GM04504 (cell line): ENCODE measurements around the gene TESK1.
"Not testable (repeated sequence)": the region's sequence is repeated elsewhere in the genome, so short reads cannot be mapped to it uniquely, and the experiment has no call there.

Source experiments
- DNase-seq: peaks from one replicate; pipeline ENCODE4 v3.0.0-alpha.2; 2012; ENCODE audit warnings: low read depth

The TESK1 gene

DNA sequence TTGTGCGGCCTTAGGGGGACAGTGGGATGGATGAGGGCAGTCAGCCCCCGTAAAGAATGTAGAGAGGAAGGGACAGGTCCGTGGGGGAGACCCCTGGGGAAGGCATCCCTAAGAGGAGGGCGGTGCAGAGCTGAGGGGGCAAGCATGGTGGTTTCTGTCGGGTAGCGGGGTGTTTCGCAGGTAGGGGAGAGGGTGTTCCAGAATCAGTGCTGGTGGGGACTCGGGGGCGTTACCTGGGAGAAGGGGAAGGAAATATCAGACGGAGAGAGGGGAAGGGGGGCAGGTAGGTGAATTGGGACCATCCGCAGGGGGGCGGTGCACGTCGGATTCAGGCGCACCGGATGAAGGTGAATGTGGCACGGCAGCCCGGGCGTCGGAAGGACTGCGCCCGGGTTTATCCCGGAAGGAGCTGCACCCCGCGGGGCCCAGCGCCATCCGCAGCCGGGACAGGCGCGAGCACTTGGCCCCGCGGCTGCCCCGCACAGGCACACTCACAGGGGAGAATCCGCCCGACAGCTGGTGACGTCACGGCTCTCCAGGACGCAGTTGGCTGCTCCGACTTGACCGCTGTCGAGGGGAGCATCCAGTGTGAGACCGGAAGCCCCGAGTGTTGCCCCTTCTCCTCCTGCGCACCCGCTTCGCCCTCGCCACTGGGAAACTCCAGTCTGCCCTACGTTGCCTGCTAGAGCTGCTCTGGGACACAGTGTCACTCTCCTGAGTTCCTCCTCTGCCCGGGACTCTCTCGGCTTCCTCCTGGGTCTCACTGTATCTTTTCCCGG is 11.8 kb downstream of the TESK1 start:
- DNase-seq, result no peak

DNA sequence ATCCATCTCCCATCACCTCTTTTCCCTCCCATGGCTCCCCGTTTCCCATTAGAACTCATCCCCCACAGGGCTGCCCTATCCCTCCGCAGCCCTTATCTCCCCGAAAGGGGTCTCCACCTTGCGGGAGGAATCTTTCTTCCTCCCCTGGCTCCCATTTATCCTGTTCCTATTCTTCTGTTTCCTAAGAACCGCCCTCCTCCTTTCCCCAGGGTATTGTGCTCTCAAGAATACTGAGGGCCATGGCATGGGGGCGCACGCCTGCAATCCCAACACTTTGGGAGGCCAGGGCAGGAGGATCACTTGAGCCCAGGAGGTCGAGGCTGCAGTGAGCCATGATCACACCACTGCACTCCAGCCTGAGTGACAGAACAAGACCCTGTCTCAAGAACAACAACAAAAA is 12.5 kb downstream of the TESK1 start:
- no peak for DNase-seq

DNA sequence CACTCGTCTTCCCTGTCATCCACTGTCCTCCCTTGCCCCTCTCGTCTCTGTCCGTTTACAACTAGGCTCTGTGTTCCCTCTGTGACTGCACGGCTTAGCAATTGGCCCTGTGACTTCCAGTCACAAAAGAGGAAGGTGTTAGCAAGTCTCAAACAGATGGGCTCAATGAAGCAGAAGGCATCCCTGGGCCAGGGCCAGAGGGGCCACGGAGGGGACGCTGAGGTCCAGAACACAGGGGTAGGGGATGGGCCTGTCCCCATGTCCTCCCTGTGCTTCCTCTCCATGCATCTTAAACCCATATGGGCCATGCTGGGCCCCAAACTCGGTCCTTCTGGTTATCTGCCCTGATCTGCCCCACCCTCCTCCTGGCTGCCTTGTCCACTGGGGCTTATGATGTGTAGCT is 13.3 kb downstream of the TESK1 start, which contains the start of gene CD72:
CD72 (minus strand) TSS at position 89 of the 403 bp plus-strand sequence. CDS start 110 bp downstream, outside the sequence.
- no peak for DNase-seq

DNA sequence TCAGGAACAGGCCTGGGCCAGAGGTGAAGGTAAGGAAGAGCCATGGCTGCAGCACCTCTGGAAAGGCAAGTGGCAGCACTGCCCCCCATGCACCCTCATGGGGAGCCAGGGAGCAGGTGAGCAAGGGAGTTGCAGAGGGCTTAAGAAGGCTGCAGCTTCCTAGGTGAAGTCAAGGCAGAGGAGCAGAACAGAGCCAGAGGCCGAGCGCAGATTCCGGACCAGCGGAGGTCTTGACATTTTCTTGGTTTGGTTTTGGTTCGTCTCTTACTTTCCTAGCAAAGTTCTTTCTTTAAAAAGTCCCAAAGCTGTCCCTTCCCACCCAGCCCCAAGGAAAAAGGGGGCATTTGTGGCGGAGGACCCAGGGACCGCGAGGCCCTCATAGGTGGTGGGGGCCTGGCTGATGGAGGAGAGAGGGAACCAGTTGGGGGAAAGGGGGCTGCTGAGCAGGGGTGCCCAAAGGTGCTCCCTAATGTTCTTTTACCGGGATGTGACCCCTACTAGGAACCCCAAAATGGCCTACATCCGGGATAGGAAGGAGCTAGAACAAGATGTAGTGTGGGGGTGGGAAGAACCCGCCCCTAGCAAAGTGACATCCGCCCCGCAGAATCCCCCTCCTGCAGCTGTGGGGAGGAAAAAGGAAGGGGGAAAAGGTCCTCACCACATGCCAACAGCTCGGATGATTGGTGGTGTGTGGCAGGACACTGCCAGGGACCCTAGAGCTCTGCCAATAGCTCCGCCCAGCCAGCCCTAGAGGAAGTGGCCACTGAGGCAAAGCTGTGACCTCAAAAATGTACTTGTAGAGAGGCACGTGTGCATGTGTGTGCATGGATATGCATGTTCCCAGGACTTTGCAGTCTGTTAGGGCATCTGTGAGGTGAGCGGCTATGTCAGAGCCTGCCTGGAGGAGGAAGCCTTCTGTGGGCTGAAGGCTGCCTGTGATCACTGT is 14.1 kb downstream of the TESK1 start:
- no peak for DNase-seq

DNA sequence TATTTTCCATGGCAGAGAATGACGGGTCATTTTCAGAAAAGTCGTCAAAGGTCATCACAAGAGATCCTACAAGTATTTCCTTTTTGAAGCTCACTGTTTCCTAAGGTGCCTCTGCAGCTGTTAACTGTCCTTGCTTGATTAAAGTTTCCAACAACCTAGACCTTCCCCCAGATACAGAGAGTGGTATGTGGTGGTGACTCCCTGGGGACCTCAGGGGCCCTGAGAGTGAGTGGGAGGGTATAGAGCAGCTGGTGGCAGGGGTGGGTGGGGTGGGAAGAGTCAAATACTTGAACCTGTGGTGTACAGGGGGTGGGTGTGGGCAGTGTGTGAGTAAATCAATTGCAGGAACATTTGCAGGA is 14.7 kb downstream of the TESK1 start:
- no peak for DNase-seq

DNA sequence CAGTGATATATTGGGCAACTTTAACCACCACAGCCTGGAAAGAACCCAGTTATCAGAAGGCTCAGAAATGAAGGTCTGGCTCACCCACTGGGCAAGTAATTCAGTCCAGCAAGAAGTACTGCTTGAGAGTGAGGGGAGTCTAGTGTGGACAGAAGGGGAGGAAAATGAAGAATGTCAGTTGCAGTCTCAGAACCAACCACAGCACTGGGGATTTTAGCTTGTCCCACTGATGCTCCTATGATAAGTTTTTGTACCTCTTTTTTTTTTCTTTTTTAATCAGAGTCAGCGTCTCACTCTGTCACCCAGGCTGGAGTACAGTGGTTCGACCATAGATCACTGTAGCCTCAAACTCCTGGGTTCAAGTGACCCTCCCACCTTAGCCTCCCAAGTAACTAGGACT is 22.5 kb downstream of the TESK1 start:
- DNase-seq, result no peak

DNA sequence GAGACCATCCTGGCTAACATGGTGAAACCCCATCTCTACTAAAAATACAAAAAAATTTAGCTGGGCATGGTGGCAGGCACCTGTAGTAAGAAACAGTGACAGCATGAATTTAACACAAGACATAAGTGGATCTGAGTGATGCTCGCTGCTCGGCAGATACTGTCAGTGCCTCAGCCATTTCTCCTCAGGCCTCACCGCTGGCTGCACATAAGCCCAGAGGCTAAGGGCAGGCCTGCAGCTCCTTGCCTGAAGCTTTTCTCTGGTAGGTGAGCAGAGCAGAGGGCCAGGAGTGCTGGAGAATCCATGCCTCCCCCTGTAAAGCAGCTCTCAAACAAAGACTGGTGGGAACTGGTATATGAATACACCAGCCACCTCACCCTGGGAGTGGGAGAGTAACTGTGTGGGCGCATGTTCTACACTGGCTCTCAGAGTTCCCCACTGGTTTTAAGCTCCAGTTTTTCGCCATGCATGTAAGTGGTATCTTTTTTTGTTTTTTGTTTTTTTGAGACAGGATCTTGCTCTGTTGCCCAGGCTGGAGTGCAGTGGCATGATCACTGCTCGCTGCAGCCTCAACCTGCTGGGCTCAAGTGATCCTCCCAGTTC is 23.4 kb downstream of the TESK1 start:
- no peak for DNase-seq

DNA sequence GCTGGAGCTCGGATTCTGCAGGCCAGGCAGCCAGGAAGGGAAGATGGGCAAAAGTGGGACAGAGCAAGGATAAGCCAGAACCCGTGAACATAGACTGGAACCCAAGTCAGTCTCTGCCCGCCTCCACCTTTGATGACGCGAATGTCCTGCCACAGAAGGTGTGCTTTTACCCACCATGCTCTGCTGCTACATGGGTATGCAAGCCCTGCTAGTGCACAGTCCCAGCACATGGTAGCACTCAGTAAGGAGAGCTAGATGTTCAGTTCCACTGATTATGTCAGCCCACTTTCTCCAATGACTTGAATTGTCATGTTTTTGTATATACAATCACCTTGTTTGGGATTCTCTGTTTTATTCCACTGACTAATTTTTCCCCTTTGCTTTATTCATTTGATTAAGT is 24.5 kb downstream of the TESK1 start:
- no peak for DNase-seq

DNA sequence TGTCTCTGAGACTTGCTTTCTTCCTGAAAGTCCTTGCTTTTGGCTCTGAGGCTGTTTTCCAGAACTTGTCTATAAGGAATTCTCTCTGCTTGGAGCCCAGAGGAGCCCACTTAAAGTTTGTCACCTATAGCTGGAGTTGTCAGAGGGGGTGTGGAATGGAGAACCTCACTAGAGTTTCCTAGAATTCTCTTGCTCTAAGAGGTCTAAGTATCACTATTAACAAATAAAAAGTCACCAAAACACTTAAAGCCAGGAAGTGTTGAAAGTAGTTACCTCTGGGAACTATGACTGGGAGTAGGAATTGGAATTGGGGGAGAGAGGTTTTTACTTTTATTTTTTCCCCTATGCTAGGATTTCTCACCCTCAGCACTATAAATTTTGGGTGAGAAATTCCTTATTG is 30.7 kb downstream of the TESK1 start:
- DNase-seq, result no peak

DNA sequence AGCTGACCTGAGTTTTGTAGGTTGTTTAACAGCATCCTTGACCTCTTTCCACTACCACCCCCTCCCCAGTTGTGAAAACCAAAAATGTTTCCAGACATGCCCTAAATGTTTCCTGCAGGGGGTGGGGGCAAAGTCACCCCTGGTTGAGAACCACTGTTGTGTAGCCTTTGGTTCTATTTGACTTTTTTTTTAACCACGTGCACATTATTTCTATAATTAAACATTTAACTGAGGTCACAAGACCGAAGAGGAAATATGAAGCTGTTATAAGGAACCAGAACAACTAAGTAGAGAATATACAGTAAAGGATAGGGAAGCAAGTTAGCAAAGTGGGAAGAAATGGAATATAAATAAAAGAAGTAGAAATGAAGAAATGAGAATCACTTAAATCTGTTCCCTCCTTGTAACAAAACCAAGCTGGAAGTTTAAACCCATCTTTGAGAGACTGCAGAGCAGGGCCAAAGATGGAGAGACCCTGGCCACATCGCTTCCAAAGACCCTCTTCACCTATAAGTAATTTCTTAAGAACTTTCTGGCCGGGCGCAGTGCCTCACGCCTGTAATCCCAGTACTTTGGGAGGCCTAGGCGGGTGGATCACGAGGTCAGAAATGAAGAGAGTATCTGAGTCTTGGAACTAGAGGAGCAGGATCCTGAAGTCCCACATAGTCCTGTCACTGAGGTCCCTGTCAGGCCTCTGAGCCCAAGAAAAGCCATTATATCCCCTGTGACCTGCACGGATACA is 31.2 kb downstream of the TESK1 start:
- DNase-seq, result no peak

DNA sequence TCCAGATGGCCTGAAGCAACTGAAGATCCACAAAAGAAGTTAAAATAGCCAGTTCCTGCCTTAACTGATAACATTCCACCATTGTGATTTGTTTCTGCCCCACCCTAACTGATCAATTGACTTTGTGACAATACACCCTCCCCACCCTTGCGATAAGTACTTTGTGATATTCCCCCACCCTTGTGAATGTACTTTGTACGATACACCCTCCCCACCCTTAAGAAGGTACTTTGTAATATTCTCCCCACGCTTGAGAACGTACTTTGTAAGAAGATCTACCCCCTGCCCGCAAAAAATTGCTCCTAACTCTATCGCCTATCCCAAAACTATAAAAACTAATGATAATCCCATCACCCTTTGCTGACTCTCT is 31.8 kb downstream of the TESK1 start:
- not testable (repeated sequence) for DNase-seq

DNA sequence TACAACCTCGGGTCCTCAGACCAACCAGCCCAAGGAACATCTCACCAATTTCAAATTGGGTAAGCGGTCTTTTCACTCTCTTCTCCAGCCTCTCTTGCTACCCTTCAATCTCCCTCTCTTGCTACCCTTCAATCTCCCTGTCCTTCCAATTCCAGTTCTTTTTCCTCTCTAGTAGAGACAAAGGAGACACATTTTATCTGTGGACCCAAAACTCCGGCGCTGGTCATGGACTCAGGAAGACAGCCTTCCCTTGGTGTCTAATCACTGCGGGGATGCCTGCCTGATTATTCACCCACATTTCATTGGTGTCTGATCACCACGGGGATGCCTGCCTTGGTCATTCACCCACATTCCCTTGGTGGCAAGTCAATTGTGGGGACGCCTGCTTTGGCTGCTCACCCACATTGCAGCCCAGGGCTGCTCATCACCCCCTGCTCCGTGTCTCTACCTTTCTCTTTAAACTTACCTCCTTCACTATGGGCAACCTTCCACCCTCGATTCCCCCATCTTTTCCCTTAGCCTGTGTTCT is 32.4 kb downstream of the TESK1 start:
- DNase-seq, result not testable (repeated sequence)

DNA sequence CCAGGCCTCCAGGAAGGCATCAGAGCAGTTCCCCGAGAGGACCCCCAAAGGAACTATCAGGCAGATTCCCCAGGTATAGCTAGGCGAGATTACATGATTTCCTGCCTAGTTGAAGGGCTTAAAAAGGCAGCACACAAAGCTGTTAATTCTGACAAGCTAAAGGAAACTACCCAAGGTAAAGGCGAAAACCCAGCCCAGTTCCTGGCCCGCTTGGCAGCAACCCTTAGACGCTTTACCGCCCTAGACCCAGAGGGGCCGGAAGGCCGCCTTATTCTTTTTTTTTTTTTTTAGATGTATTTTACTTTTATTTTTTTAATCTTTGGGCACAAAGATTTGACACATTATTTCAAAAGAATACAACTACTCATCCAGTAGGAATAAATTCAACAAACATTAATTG is 33.7 kb downstream of the TESK1 start:
- DNase-seq, result not testable (repeated sequence)

DNA sequence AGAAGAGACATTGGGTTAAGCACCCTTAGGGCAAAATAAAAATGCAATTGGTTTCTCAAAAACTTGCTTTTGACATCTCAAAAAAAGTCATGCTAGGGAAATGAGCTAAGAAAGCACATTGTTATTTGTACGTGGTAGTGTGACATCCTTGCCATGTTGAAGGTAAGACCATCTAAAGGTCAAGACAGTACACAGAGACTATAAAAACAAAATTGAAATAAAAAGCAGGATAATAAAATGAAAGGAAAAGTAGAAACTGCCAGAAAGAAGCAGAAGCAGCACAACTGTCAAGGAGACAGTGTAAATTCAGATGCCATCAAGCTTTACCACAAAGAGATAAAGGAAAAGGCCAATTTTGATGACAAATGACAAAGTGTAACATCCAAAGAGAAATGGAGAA is 34.2 kb downstream of the TESK1 start:
- DNase-seq, result not testable (repeated sequence)

DNA sequence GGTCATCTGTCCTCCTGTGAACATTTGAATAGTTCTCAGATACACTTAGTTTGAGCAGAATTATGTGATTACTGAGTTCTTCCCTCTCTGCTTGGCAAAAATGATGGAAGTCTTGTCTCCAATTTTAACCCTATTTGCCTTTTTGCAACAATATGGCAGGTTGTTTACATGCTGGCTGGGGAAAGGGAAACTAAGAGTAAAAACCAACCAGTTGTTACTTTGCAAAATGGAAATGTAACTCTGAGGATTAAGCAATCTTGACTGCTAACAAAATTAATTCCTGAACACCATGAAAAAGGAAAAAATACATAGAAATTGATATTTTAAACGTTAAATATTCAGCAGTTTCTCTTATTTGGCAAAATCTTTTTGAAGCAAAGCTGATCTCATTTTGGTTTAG is 34.6 kb downstream of the TESK1 start:
- DNase-seq, result no peak

DNA sequence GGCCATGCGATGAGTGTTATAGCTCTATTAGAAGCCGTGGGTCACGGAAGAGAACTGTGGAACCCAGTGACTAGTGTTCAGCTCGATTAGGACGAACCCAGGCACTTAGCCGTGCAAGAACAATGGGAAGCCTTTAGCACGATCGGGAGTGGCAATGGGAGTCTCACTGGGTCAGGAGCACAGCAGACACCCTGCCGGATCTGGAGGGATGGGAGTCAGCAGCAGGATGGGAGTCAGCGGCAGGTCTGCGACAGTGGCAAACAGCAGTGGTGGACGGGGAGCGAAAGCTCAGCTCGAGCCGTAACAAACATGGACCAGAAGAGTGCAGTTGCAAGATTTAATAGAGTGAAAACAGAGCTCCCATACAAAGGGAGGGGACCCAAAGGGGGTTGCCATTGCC is 35.4 kb downstream of the TESK1 start:
- not testable (repeated sequence) for DNase-seq

DNA sequence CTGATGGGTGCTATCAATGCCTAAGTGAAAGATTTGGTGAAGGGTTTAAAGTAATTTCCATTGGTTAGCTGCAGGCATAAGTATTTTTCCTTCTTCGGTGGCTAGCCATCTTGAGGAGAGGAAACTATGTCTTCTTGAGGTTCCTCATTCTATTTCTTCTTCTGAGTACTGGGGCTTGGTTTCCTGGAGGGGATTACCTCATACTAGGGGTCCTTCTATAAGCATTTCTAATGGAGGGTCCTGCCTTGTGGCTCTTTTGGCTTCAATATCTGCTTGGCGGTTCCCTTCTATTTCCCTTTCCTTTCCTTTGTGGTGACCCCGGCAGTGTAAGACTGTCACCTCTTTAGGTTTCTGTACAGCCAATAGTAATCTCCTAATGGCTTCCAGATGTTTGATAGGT is 36.4 kb downstream of the TESK1 start:
- DNase-seq, result not testable (repeated sequence)

DNA sequence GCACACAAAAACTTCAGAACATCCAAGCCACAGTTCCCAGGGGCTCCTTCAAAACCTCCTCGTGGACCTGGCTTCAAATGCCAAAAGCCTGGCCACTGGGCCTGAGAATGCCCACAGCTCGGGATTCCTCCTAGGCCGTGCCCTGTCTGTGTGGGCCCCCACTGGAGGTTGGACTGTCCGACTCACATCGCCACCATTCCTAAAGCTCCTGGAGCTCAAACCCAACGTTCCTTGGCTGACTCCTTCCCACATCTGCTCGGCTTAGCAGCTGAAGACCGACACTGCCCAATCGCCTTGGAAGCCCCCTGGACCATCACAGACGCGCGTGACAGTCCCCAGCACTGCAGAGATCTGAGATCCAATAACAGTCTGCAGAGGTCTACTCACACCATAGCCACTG is 38.0 kb downstream of the TESK1 start:
- DNase-seq, result no peak

DNA sequence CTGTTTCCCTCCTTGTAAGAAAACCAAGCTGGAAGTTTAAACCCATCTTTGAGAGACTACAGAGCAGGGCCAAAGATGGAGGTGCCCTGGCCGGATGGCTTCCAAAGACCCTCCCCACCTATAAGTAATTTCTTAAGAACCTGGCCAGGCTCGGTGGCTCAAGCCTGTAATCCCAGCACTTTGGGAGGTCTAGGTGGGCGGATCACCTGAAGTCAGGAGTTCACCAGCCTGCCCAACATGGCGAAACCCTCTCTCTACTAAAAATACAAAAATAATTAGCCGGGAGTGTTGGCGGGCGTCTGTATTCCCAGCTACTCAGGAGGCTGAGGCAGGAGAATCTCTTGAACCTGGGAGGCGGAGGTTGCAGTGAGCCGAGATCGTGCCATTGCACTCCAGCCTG is 40.7 kb downstream of the TESK1 start:
- DNase-seq, result not testable (repeated sequence)

DNA sequence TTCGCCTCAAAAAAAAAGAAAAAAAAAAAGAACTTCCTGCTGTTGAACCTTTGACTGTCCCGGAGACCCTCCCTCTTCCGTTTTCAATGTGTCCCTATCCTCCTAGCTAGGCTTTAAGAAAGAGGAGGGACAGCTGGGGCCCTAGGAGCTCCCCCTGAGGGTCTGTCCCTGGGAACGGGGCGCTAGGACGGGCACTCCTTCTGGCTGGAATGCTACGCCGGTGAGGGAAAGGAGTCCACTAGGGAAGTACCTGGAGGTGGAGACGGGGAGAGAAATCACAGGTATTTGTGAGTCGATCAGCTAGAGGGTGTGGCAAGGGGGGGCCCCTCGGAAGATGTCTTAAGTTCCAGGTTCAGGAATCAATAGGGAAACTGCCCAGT is 41.1 kb downstream of the TESK1 start:
- DNase-seq, result no peak

DNA sequence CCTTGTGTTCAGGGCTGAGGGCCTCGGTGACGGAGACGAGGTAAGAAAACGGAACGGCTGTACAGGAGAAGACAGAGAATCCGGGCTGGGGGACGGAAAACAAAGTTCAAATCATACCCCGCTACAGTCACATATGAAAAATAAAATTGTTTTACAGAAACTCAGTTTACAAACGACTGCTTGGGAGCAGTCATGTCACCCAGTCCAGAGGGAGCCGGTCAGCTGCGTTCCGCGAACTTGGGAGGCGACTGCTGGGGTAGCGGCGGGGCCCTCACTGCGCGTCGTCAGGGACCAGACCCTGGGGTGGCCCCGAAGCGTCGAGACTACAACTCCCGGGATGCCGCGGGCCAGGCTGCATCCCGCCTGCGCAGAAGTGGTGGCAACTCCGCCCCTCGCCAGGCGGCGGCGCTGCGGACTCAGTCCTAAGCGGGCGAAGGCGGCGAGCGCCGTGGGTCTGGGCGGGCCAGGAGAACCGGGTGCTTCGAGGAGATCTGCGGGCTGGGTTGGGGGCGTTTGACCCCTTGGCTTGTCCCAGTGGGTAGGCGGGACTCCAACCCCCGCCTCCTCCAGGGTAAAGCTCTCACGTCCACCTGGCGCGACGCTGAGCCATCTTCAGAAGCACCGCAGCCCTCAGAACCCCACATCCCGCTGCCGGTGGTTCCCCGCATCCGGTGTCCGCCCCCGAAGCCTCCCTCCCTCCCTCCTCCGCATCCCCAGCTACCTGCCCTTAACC is 41.6 kb downstream of the TESK1 start:
- no peak for DNase-seq
